Measurements from ENCODE around the gene AADACL4. TPM values are rescaled to one million over a fixed set of nuclear protein-coding genes. Genes with fewer than 3 reads are reported as not detected.

Gene AADACL4
- total and polyA plus RNA-seq, 2 experiments from 2014 or later = not detected

- Histone ChIP-seq H3K4me2 (no peak overlapping the region), H3K4me1 (ENCODE audit: insufficient read depth) (no peaks in the 10 kb centered on the region), H2AFZ (no peak overlapping the region), H3K4me3 (no peak overlapping the region), H3K27me3 (ENCODE audit: insufficient read depth) (no peaks in the 10 kb centered on the region), H3K9me2 (ENCODE audit: insufficient read depth) (peaks cover 5% of the 10 kb centered on the region; the same call in 1 of the 2 replicates), H3K27ac (ENCODE audit: low read depth) (no peak overlapping the region), H3K79me2 (replicated peaks; ENCODE audit: insufficient read depth) (no peaks in the 10 kb centered on the region), H3K36me3 (ENCODE audit: insufficient read depth) (no peaks in the 10 kb centered on the region), H4K20me1 (replicated peaks; ENCODE audit: insufficient read depth) (no peaks in the 10 kb centered on the region), H3F3A (replicated peaks; ENCODE audit: low read depth) (no peaks in the 10 kb centered on the region)
- H3K9me3 Mint-ChIP-seq = peaks cover 3% of the 10 kb centered on the region; the same call in 2 of the 3 replicates
- H3K27ac Mint-ChIP-seq = no peak overlapping the region
- TF ChIP-seq STAT1 (IDR thresholded peaks at IDR 0.05; ENCODE audit: unreplicated experiment) (no peak), CTCF (conservative IDR thresholded peaks at IDR 0.05; ENCODE audit: low read depth in 2 of 2) (no peak), EZH2phosphoT487 (IDR thresholded peaks at IDR 0.05; ENCODE audit: unreplicated experiment) (no peak), ZNF462 (CRISPR knock-in tag; IDR thresholded peaks at IDR 0.05) (no peak), ZNF331 (CRISPR knock-in tag; IDR thresholded peaks at IDR 0.05; ENCODE audit: low read depth) (no peak), JUNB (IDR thresholded peaks at IDR 0.05; ENCODE audit: unreplicated experiment) (no peak), EZH2 (IDR thresholded peaks at IDR 0.05; ENCODE audit: low read depth, unreplicated experiment) (no peak), ETS1 (IDR thresholded peaks at IDR 0.05) (no peak), POLR2AphosphoS5 (IDR thresholded peaks at IDR 0.05; ENCODE audit: low read depth) (no peak)
- ATAC-seq (no peak), DNase-seq (ENCODE audit: low spot score) (no peak)
- no peak overlapping the region for H3K4me3 Mint-ChIP-seq
- peaks cover 7% of the 10 kb centered on the region; the same call in 2 of the 3 replicates for H3K36me3 Mint-ChIP-seq (ENCODE audit: low read depth)
- H3K27me3 Mint-ChIP-seq (ENCODE audit: insufficient read depth, low read depth, poor library complexity) = peaks cover 6% of the 10 kb centered on the region
- H3K4me1 Mint-ChIP-seq = no peaks in the 10 kb centered on the region
Observed at GRCh38 chr1:12649971-12650421, 6.1 kb downstream of the AADACL4 start.

Data from GM23338 (cell line).